ENCODE measurements around the gene ATP10B.
"Not testable (repeated sequence)": the region's sequence is repeated elsewhere in the genome, so short reads cannot be mapped to it uniquely, and the experiment has no call there.

The ATP10B gene

GRCh38 chr5:160750938-160751657 lies 100.9 kb downstream of the ATP10B start:
- DNase-seq, result no peak

GRCh38 chr5:160749682-160750081 lies 102.3 kb downstream of the ATP10B start:
- no peak for DNase-seq

GRCh38 chr5:160749026-160749425 lies 103.0 kb downstream of the ATP10B start:
- no peak for DNase-seq

- no peak for DNase-seq
Measured at GRCh38 chr5:160747987-160748386, 104.0 kb downstream of the ATP10B start.

GRCh38 chr5:160747559-160747958 lies 104.5 kb downstream of the ATP10B start:
- DNase-seq, result no peak

- DNase-seq, result no peak
Measured at GRCh38 chr5:160744268-160745101, 107.5 kb downstream of the ATP10B start.

- no peak for DNase-seq
Measured at GRCh38 chr5:160743027-160743426, 109.0 kb downstream of the ATP10B start.

- DNase-seq, result no peak
Measured at GRCh38 chr5:160742446-160742845, 109.6 kb downstream of the ATP10B start.

GRCh38 chr5:160727296-160727997 lies 124.6 kb downstream of the ATP10B start:
- no peak for DNase-seq

GRCh38 chr5:160726721-160727120 lies 125.3 kb downstream of the ATP10B start:
- DNase-seq, result no peak

- no peak for DNase-seq
Measured at GRCh38 chr5:160720822-160721221, 131.2 kb downstream of the ATP10B start.

GRCh38 chr5:160715508-160715907 lies 136.5 kb downstream of the ATP10B start:
- not testable (repeated sequence) for DNase-seq

- no peak for DNase-seq
Measured at GRCh38 chr5:160703547-160704189, 148.3 kb downstream of the ATP10B start.

- DNase-seq, result no peak
Measured at GRCh38 chr5:160702934-160703333, 149.1 kb downstream of the ATP10B start.

- DNase-seq, result no peak
Measured at GRCh38 chr5:160702311-160702803, 149.7 kb downstream of the ATP10B start.

GRCh38 chr5:160701403-160701802 lies 150.6 kb downstream of the ATP10B start:
- DNase-seq, result no peak

- no peak for DNase-seq
Measured at GRCh38 chr5:160699301-160699700, 152.7 kb downstream of the ATP10B start.

- DNase-seq, result no peak
Measured at GRCh38 chr5:160697281-160697680, 154.7 kb downstream of the ATP10B start.

- DNase-seq, result no peak
Measured at GRCh38 chr5:160694896-160695295, 157.1 kb downstream of the ATP10B start.

GRCh38 chr5:160693831-160694465 lies 158.1 kb downstream of the ATP10B start:
- no peak for DNase-seq

GRCh38 chr5:160692271-160692670 lies 159.7 kb downstream of the ATP10B start:
- no peak for DNase-seq

GRCh38 chr5:160685695-160686094 lies 166.3 kb downstream of the ATP10B start:
- no peak for DNase-seq
